Frontal cortex (tissue), 4 donors: Measurements from ENCODE around the gene STK11. TPM values are rescaled to one million over a fixed set of nuclear protein-coding genes. Genes with fewer than 3 reads are reported as not detected.
"Not testable (repeated sequence)": the region's sequence is repeated elsewhere in the genome, so short reads cannot be mapped to it uniquely, and the experiment has no call there.

Experiments used
- DNase-seq, 2 donors: peaks; one replicate each; pipeline ENCODE4 v3.0.0; 2012; ENCODE audit warnings: low spot score in 2 of 2
- FAIRE-seq: peaks from 2 replicates; lab custom pipeline; 2012; peaks lifted over from hg19 to GRCh38; lab: Jason Lieb, UNC
- total RNA-seq: library from RNA; depleted of rRNA; stranded (reverse); fragments of >200 nt; gene quantifications from one replicate; pipeline ENCODE4 v1.2.3, GENCODE V29; 2014
- donor health status: control.
- donor health status: control.
- donor health status: control.

Gene STK11
- total RNA-seq, 1 donor from 2014 or later: 45.7 TPM

GRCh38 chr19:1168572-1169410 lies 36.8 kb upstream of the STK11 start:
- no peak for FAIRE-seq
- no peak for DNase-seq

DNA sequence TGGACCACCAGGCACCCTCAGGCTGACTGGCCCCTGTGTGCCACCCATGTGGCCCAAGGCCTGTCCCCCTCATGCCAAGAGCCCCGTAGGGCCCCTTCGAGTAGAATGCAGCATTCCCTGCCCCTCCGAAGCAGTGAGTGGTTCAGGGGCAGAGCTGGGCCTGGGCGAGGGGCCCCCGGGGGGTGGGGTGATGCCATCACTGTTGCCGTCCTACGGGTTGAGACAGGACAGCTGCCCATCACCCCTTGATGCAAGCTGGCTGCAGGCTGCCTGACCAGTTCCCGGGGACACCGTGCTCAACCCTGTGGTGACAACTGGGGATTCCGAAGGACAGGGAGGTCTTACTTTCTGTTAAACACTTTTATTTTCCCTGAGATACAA lies 36.2 kb upstream of the STK11 start:
- FAIRE-seq: no peak
- DNase-seq: no peak

- DNase-seq (no peak), FAIRE-seq (no peak)
These were observed 35.4 kb upstream of the STK11 start for GRCh38 chr19:1169921-1170885.

GRCh38 chr19:1170938-1171754 lies 34.4 kb upstream of the STK11 start:
- DNase-seq (peak in 1 of 2 donors; percentile 47), FAIRE-seq (no peak)

GRCh38 chr19:1171755-1172352 lies 33.7 kb upstream of the STK11 start:
- FAIRE-seq: no peak
- no peak for DNase-seq

- FAIRE-seq: no peak
- DNase-seq: peak; percentile 73 to 74
These were observed 33.0 kb upstream of the STK11 start for GRCh38 chr19:1172353-1173158.

DNA sequence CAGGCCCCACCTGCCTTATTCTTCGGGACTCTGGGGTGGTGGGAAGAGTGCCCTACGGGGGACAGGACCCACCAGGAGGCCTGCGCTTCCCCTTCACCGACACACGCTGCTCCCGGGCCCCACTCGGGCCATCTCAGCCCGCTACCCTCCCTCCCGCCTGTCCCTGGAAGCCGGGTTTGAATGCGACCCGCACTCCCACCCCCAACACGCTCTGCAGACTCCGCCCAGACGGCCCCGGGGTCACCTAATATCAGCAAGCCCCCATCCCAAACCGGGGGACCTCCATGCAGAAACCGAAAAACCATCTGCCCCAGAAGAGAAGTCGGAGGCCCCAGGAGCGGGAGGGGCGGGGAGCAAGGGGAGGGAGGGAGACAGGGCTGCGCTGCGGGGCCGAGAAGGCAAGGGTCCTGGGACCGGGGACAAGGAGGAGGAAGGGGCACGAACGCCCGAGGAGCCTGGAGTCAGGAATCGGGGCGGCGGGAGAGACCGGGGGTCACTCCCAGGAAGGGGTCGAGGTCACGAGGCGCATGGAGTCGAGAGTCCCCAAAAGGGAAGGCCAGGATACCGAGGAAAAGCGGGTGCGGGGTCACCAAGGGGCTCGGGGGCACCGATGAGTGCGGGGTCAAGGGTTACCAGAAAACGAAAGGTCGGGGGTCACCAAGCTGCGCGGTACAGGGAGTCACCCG lies 32.3 kb upstream of the STK11 start:
- peak in 1 of 2 donors; percentile 51 for DNase-seq
- FAIRE-seq: no peak

GRCh38 chr19:1173845-1174809 lies 31.5 kb upstream of the STK11 start, which contains the start of gene SBNO2:
Gene SBNO2 (minus strand): TSS chr19:1174268. CDS start chr19:1154276, 19,992 bp downstream.
- peak; percentile 99 to 100 for DNase-seq
- no peak for FAIRE-seq

DNA sequence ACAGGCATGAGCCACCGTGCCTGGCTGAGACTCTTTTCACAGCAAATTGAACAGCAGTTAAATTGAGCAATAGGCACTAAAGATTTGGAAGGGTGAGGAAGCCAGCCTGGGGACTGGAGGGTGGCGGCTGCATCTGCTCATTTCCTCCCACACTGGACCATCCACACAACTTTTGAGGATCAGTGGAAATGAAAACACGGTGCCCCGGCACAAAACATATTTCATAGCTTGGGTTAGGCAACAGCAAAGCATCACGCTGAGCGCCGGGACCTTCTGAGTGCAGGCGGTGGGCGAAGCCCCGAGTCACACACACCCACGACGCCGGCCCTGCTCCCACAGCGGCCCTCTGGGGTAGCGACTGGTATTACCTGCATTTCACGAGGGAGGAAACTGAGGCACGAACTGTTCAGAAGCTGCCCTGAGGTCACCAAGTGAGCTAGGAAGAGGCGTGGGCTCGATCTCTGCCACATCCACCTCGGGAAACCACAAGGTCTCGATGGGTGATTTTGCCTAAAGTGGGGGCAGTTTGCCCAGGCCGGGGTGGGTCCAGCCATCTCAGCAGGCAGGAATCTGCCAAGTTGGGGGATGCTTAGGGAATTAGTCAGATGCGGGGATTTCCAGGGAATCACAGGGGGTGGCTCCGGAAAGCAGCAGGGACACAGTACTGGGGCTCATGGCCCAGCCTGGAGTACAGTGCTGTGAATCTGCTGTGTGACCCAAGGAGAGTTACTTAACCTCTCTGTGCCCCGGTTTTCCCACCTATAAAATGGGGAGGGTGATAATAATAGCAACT lies 28.1 kb upstream of the STK11 start:
- DNase-seq: no peak
- no peak for FAIRE-seq

DNA sequence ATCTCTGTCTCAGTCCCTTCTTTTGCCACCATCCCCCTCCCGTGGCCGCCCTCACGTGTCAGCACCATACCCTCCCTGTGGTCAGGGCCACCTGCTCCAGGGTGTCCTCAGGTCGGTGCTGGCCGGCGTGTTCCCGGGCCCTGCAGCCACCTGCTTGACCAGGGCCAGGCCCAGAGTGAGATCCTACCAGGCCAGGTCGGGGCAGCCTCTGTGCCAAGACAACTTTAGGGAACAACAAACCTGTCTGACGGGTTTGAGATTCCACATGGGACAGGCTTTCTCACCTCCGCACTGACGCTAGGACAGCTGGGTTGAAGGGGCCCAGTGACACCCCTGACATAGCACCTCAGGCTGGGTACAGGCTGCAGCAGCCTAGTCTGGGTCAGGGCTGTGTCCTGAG lies 24.0 kb upstream of the STK11 start:
- FAIRE-seq: no peak
- DNase-seq: no peak

GRCh38 chr19:1182068-1182467 lies 23.5 kb upstream of the STK11 start:
- DNase-seq (no peak), FAIRE-seq (no peak)

DNA sequence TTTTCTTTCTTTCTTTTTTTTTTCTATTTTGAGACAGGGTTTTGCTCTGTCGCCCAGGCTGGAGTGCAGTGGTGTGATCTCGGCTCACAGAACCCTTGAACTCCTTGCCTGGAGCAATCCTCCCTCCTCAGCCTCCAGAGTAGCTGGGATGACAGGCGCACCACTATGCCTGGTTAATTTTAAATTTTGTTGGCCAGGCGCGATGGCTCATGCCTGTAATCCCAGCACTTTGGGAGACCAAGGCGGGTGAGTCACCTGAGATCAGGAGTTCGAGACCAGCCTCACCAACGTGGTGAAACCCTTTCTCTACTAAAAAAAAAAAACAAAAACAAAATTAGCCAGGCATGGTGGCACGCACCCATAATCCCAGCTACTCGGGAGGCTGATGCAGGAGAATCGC lies 22.9 kb upstream of the STK11 start:
- DNase-seq (no peak), FAIRE-seq (no peak)

- no peak for FAIRE-seq
- DNase-seq: no peak
These were observed 21.9 kb upstream of the STK11 start for GRCh38 chr19:1183543-1184172.

DNA sequence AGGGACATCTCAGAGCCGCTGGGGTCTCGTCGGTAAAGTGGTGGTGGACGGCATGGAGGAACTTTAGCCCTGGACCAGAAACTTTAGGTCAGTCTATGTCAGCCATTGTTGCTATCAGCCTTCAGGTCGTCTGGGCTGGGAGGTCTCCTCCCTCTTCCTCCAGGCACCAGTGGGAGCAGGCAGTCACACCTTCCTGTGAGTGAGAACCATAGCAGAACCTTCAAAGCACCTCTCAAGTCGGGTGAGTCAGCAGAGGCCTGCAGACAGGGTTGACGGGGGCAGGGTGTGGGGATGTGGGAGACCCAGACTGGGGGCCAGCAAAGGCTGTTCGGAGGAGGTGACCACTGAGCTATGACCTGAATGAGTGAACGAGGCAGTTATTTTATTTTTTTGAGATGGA lies 16.2 kb upstream of the STK11 start:
- FAIRE-seq (no peak), DNase-seq (no peak)

DNA sequence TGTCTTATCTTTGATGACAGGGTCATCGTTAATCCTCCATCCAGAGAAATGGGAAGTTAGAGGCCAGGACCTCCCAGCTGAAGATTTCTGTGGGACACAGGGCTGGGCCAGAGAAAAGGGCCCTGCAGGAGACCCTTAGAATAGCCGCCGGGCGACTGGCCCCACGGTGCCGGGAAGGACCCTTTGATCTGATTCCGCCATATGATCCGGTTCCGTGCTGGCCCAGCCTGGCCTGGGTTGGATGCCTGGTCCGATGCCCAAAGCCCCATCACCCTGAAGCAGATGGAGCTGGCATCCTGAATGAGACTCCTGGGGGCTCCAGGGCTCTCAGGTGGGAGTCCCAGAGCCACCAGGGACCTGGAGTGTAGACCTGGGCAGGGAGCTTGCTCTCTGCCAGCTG lies 6.0 kb upstream of the STK11 start:
- FAIRE-seq: no peak
- DNase-seq: no peak

DNA sequence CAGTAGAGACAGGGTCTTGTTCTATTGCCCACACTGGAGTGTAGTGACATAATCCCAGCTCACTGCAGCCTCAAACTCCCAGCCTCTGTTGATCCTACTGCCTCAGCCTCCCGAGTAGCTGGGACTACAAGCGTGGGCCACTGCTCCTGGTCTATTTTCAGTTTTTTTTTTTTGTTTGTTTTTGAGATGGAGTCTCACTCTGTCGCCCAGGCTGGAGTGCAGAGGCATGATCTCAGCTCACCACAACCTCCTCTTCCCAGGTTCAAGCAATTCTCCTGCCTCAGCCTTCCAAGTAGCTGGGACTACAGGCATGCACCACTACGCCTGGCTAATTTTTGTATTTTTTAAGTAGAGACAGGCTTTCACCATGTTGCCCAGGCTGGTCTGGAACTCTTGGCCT lies 5.0 kb upstream of the STK11 start:
- not testable (repeated sequence) for FAIRE-seq, DNase-seq
